Right forelimb (tissue), 1 donor: ENCODE data around the gene UBE2M.
"Not testable (repeated sequence)": the region's sequence is repeated elsewhere in the genome, so short reads cannot be mapped to it uniquely, and the experiment has no call there.

Experiments
- DNase-seq: peaks from one replicate; pipeline ENCODE4 v3.0.0-alpha.2; 2018

Gene UBE2M

DNA sequence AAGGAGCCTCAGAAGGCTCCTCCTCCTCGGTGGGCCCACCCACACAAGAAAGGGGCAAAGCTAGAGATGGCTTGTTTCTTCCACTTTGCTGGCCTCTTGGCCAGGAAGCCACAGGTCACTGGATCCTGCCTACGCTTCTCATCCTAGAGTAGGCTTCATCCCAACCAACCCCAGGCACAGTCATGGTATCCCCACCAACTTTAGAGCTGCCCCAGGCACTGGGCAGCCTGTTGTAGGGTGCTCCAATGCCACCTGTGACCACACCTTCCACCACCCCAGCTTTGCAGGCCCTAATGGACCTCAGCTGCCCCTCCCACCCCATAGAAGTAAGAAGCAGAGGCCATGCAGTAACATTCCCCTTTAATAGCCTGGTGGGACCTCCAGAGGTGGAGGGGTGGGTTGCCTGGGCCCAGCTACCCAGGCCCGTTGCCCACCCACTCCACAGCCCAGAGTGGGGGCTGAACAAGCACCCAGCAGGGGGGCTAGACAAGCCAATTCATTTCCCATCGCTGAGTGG lies 3.0 kb downstream of the UBE2M start:
- no peak for DNase-seq

GRCh38 chr19:58554494-58555368 lies 3.7 kb downstream of the UBE2M start, which contains the start of gene CHMP2A:
Gene CHMP2A, minus strand, starts transcription at chr19:58555105. Its CDS starts 893 bp downstream, at chr19:58554212.
- DNase-seq, result peak; percentile 98

DNA sequence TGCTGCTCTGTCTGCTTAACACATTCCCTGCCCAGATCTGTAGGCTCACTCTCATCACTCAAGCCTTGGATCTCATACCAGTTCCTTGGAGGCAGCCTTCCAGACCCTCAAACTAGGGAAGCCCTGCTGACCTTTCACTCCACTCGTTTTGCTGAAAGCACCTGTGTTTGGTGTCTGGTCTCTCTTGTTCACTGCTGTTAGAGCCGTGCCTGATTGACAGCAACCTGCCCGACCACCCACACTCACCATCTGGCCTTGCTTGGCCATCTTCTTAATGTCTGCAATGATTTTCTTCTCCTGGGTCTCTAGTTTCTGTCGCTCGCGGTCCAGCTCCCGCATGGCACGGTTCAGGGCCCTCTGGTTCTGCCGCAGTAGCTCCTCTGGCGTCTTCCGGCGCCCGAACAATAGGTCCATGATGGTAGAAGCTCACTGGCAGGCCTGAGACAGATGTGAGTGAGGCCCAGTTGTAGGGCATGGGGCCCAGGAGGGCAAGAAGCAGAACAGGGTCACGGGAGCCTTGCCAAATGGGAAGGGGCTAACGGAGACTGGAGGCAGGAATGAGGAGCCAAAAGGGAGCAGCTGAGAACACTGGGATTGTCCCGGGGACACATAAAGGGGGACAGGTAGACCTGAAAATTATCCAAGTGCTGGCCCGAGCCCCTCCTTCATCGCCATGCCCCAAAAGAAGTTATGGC lies 4.5 kb downstream of the UBE2M start:
- peak; percentile 39 for DNase-seq

DNA sequence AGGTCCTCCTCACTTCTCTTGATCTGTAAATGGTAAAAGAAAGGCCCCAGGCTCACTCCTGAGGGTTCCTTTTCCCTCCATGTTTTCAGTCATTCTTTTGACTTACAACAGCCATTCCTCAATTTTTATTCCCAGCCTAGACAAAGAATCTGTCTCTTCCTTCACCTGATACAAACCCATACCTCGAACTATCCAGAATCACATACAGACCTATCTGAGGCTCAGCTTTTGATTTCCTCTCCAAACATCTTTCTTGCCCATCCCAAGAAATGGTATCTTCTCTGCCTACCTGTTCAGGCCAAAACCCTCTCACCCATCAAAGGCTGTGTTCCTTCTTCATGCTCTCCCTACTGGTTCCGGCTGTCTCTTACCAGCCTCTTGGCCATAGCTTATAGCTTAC lies 5.8 kb downstream of the UBE2M start:
- no peak for DNase-seq

DNA sequence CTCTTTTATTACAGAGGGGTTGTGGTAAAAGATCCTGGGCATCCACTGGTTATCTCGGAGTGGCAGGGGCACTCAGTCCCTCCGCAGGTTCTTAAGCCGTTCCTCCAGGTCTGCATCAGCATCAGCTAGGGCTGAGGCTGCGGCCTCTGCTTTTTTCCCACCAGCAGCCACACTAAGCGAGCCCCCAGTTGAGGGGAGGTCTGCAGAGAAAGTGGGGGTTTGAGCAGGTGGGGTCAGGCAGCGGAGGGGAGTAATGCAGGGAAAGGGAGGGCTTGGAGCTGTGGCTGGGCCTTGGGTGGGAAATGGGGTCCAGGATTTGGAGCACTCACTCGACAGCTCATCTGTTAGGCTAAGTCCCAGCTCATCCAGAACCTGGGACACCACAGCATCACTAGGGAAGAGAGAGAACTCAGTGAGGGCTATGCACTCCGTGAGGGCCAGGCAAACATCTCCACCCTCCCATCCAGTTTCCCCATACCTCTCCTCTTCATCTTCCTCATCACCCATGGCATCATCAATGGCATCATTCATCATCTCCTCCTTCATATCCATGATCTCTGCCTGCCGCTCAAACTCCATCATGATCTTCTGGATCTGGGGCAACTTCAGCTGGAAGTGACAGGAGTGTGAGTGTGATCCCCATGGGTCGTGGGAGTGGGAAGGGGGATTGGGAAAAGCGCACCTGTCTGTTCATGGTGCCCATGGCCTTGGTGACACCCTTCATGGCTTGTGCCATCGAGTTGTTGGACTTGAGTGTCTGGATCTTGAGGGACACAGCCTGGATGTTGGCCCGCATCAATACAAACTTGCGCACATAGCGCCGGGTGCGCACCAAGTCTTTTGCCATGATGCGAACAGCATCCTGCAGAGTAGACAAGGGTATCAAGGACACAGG lies 6.6 kb downstream of the UBE2M start:
- no peak for DNase-seq

GRCh38 chr19:58551123-58551497 lies 7.3 kb downstream of the UBE2M start:
- DNase-seq, result no peak

DNA sequence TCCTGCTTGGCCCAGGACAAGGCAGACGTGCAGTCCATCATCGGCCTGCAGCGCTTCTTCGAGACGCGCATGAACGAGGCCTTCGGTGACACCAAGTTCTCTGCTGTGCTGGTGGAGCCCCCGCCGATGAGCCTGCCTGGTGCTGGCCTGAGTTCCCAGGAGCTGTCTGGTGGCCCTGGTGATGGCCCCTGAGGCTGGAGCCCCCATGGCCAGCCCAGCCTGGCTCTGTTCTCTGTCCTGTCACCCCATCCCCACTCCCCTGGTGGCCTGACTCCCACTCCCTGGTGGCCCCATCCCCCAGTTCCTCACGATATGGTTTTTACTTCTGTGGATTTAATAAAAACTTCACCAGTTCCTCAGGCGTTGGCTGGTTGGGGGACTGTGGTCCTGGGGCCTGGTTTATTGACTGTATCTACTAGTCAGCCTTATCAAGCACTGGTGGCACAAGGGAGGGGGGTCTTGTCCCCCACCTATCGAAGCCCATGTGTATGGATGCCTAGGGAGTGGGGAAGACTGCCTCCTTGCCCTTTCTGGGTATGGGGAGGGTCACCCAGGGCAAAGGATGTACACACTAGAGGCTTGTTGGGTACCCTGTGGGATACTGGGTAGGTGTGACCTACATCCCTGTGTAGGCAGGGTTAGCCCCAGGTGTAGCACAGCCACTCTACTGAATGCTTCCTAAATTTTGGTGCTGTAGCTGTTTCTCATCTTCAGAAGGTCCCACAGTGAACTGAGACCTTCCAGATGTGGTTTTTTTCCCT lies 7.9 kb downstream of the UBE2M start:
- DNase-seq, result no peak

DNA sequence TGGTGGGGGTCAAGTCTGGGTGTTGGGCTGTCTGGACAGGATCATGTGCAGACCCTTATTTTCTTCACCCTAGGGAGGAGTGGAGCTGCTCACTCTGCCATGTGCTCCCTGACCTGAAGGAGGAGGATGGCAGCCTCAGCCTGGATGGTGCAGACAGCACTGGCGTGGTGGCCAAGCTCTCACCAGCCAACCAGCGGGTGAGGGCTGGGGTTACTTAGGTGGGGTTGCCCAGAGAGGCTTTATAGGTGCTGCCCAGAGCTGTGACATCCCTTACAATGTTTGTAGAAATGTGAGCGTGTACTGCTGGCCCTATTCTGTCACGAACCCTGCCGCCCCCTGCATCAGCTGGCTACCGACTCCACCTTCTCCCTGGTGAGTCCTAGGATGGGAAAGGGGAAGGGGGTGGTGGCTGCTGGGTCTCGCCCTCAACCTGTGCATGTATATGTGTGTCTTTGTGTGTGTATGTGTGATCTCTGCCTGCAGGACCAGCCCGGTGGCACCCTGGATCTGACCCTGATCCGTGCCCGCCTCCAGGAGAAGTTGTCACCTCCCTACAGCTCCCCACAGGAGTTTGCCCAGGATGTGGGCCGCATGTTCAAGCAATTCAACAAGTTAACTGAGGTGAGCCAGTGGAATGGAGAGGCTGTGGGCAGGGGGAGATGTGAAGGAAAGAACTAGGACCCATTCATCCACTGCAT lies 8.6 kb downstream of the UBE2M start:
- no peak for DNase-seq

DNA sequence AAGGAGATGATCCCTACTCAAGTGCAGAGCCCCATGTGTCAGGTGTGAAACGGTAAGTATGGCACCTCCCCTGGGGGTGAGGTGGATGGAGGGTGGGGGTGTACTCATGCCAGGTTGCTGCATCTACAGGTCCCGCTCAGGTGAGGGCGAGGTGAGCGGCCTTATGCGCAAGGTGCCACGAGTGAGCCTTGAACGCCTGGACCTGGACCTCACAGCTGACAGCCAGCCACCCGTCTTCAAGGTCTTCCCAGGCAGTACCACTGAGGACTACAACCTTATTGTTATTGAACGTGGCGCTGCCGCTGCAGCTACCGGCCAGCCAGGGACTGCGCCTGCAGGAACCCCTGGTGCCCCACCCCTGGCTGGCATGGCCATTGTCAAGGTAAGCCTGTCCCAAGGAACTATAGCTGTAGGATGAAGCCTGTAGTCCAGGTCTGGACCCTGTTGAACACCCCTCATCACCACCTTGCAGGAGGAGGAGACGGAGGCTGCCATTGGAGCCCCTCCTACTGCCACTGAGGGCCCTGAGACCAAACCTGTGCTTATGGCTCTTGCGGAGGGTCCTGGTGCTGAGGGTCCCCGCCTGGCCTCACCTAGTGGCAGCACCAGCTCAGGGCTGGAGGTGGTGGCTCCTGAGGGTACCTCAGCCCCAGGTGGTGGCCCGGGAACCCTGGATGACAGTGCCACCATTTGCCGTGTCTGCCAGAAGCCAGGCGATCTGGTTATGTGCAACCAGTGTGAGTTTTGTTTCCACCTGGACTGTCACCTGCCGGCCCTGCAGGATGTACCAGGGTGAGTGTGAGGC lies 9.3 kb downstream of the UBE2M start:
- DNase-seq, result no peak

DNA sequence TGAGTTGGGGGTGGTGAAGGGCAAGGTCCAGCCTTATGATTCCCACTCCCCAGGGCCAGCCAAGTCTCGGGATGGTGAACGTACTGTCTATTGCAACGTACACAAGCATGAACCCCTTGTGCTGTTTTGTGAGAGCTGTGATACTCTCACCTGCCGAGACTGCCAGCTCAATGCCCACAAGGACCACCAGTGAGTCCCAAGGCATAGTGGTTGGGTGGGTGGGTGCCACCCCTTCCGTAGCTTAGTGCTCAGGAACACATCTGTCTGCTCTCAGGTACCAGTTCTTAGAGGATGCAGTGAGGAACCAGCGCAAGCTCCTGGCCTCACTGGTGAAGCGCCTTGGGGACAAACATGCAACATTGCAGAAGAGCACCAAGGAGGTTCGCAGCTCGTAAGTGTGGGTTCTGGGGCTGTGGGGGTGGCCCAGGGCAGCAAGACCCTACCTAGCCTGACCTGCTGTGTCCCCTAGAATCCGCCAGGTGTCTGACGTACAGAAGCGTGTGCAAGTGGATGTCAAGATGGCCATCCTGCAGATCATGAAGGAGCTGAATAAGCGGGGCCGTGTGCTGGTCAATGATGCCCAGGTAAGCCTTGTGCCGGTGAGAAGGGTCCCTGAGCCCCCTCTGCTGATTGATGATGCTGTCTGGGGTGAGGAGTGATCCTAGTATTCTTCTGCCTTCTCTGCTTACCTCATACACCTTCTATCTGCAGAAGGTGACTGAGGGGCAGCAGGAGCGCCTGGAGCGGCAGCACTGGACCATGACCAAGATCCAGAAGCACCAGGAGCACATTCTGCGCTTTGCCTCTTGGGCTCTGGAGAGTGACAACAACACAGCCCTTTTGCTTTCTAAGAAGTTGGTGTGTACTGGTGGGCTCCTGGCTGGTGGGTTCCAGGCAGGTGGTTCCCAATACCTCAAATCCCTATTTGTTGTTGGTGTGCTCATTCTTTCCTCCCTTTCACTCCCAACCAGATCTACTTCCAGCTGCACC lies 10.8 kb downstream of the UBE2M start:
- DNase-seq, result no peak

GRCh38 chr19:58546019-58546530 lies 12.3 kb downstream of the UBE2M start:
- DNase-seq, result no peak

DNA sequence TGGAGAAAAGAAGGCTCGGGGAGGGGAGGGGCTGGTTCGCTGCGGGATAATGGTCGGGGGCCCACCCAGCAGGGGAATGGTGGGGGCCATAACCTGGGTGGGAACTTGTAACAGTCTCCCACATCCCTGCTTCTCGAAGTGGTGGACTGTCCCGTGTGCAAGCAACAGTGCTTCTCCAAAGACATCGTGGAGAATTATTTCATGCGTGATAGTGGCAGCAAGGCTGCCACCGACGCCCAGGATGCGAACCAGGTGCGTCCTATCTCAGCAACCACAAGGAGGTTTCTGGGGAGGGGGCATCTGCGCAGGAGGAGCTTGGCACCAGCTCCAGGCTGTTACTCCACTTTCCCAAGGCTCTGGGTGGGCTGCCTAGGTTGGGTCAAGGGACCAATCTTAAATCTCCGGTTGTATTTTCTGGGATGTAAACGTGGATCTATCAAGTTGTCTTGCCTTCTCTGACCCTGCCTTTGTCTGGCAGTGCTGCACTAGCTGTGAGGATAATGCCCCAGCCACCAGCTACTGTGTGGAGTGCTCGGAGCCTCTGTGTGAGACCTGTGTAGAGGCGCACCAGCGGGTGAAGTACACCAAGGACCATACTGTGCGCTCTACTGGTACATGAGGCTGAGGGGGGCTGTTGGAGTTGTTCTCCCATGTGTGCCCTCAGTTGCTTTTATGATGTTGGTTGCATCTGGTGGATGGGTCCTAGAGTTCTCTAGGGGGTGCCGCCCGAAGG lies 13.0 kb downstream of the UBE2M start:
- no peak for DNase-seq

- peak; percentile 66 for DNase-seq
Measured at GRCh38 chr19:58544591-58545285, 13.7 kb downstream of the UBE2M start.

DNA sequence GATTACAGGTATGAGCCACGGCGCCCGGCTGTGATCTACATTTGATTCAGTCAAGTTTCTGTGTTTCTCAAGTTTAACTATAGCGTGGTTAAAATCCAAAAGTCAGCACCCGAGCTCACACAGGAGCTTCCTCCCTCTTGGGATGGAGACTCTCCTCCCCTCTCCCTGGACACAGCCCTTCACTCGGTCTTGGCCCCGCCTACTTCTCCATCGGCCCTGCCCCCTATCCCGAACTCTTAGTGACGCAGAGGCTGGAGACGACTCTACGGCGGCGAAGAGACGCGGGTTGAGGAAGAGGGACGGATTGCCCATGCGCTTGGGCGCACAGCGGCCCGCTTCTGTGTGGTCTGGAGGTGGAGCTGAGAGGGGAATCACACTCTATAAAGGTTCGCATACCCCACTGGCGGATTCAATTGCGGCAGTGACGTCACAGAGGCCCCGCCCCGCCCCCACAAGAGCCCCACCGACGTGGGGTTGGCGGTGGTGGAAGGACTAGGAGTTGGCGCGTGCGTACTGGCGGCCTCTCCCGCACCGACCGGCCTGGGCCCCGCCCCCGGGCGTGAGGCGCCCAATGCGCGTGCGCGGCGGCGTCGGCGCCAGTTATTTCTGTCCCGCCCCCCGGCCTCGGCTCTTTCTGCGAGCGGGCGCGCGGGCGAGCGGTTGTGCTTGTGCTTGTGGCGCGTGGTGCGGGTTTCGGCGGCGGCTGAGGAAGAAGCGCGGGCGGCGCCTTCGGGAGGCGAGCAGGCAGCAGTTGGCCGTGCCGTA lies 14.4 kb downstream of the UBE2M start, which contains the start of gene TRIM28:
TRIM28 (plus strand) TSS at position 239 of the 765 bp plus-strand sequence. CDS start 694 bp downstream, outside the sequence.
- DNase-seq, result peak; percentile 100

- not testable (repeated sequence) for DNase-seq
Measured at GRCh38 chr19:58542641-58543372, 15.6 kb downstream of the UBE2M start.

DNA sequence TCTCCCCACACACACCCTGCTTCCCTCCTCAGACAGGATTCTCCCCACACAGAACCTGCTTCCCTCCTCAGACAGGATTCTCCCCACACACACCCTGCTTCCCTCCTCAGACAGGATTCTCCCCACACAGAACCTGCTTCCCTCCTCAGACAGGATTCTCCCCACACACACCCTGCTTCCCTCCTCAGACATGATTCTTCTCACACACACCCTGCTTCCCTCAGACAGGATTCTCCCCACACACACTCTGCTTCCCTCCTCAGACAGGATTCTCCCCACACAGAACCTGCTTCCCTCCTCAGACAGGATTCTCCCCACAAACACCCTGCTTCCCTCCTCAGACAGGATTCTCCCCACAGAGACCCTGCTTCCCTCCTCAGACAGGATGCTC lies 19.2 kb downstream of the UBE2M start:
- not testable (repeated sequence) for DNase-seq
